Measurements from ENCODE around the gene PPP2R3B.

DNA sequence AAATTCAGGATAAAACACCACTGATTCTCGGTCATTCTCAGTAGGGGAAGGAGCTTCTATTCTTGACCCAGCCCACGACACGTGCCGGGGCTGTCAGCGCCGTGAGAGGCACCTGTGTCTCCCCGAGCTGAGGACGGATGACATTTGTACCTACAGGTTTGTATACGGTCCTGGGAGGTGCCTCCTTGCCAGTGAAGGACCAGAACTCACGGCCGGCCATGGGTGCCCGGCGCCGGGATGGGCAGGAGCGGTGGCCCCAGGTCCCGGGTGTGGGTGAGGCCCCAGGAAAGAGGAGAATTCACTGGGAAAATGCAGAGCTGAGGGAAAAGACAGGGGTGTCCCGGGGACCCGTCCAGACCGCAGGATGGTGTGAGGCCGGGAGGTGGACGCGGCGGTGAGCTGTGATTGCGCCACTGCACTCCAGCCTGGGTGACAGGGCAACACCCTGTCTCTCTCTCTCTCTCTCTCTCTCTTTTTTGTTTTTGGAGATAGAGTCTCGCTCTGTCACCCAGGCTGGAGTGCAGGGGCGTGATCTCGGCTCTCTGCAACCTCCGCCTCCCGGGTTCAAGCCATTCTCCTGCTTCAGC, 48.9 kb upstream of the PPP2R3B start:
- no peak for TF ChIP-seq POLR2A (IDR thresholded peaks at IDR 0.05)
- TF ChIP-seq, protein P1, sequence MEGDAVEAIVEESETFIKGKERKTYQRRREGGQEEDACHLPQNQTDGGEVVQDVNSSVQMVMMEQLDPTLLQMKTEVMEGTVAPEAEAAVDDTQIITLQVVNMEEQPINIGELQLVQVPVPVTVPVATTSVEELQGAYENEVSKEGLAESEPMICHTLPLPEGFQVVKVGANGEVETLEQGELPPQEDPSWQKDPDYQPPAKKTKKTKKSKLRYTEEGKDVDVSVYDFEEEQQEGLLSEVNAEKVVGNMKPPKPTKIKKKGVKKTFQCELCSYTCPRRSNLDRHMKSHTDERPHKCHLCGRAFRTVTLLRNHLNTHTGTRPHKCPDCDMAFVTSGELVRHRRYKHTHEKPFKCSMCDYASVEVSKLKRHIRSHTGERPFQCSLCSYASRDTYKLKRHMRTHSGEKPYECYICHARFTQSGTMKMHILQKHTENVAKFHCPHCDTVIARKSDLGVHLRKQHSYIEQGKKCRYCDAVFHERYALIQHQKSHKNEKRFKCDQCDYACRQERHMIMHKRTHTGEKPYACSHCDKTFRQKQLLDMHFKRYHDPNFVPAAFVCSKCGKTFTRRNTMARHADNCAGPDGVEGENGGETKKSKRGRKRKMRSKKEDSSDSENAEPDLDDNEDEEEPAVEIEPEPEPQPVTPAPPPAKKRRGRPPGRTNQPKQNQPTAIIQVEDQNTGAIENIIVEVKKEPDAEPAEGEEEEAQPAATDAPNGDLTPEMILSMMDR (IDR thresholded peaks at IDR 0.05), result no peak
